ENCODE data around the gene JADE2. TPM values are rescaled to one million over a fixed set of nuclear protein-coding genes. Genes with fewer than 3 reads are reported as not detected.

JADE2 gene
- total and polyA plus RNA-seq, 2 donors (not counting 3 experiments of a cell fraction or from before 2014, with no cell fraction given), result 11.6 to 31.1 TPM

- Histone ChIP-seq H3K36me3 (ENCODE audit: control insufficient read depth in 2 of 2, extremely low read depth in 1 of 2, insufficient read depth in 2 of 2, low read length in 2 of 2) (no peaks in the 10 kb centered on the region), H3K79me2 (ENCODE audit: control insufficient read depth, insufficient read depth, low read length) (peaks cover 34% of the 10 kb centered on the region), H3K9ac (replicated peaks; ENCODE audit: extremely low read depth, insufficient read depth, low read length) (peak overlapping the region; percentile 56), H2AFZ (ENCODE audit: low read depth, low read length) (peak overlapping the region; percentile 76), H3K4me1 (ENCODE audit: control insufficient read depth, extremely low read depth, insufficient read depth, low read length) (peaks cover 20% of the 10 kb centered on the region), H3K4me2 (ENCODE audit: insufficient read depth, low read length) (peak overlapping the region; percentile 59), H4K20me1 (replicated peaks; ENCODE audit: control insufficient read depth, extremely low read depth, insufficient read depth, low read length) (no peaks in the 10 kb centered on the region), H3K27me3 (ENCODE audit: control insufficient read depth in 2 of 2, insufficient read depth in 2 of 2, low read length in 2 of 2) (no peaks in the 10 kb centered on the region), H3K9me1 (replicated peaks; ENCODE audit: control insufficient read depth, extremely low read depth, insufficient read depth, low read length) (no peaks in the 10 kb centered on the region), H3K4me3 (replicated peaks in 1 of 3; ENCODE audit: insufficient read depth in 1 of 3, low read depth in 1 of 3, low read length in 3 of 3) (peak overlapping the region; percentile 3 to 76 (median 46)), H3K9me3 (replicated peaks; ENCODE audit: control insufficient read depth, insufficient read depth, low read length) (no peaks in the 10 kb centered on the region), H3K27ac (ENCODE audit: insufficient read depth, low read depth, low read length) (peak overlapping the region; percentile 56)
- POLR2A ChIA-PET, result interaction anchor here (0.6 to 1.1 kb wide), 4 partner anchors 16 to 29 kb away, joined by 3 to 6 read pairs (median 4); no protein-coding TSS in a partner anchor
- peak; percentile 84 for DNase-seq (ENCODE audit: low read depth, low spot score)
- FAIRE-seq, result peak; percentile 92
- intact Hi-C loops (cut with micrococcal nuclease) (loop anchor here (1.0 kb wide), 9 partner anchors 24 to 155 kb away; partner anchors contain the start of genes CDKN2AIPNL and SEC24A), dilution Hi-C loops (cut with MboI; ENCODE audit: extremely low pct_ligation_motif_present, low sequenced_read_pairs) (no loop called here)
- no TSS peak for BruUV-seq (replicated peaks)
- TF ChIP-seq MYC (IDR thresholded peaks at IDR 0.05; ENCODE audit: low read depth, low read length) (no peak), MAX (IDR thresholded peaks at IDR 0.05; ENCODE audit: insufficient read depth, insufficient read length) (no peak), POLR2A (IDR thresholded peaks at IDR 0.05; ENCODE audit: low read depth, low read length) (peak; percentile 46), CTCF (IDR thresholded peaks at IDR 0.05; ENCODE audit: extremely low read depth in 1 of 2, insufficient read depth in 1 of 2, low read depth in 1 of 2, low read length in 2 of 2) (peak; percentile 75 to 90), POLR2AphosphoS5 (IDR thresholded peaks at IDR 0.05; ENCODE audit: insufficient read depth, low read depth, low read length) (peak; percentile 31)
- CTCF ChIA-PET, result interaction anchor here (0.7 to 7.4 kb wide), 28 partner anchors 10 to 155 kb away, joined by 3 to 90 read pairs (median 6); partner anchors contain the start of gene CDKN2AIPNL
Measured at GRCh38 chr5:134527156-134527960, 1.9 kb downstream of the JADE2 start.
